Loucy (cell line): ENCODE data around the gene GPR78.

Experiments used
- EZH2phosphoT487 ChIP-seq: fragments of 200-600 bp; IDR thresholded peaks from 2 replicates; pipeline ENCODE4 v1.6.1; 2018; ENCODE audit warnings: antibody characterized with exemption, mild to moderate bottlenecking, moderate library complexity, borderline replicate concordance
- TF ChIP-seq, protein P1 (sequence below): fragments of 200-600 bp; sonication (generic); conservative IDR thresholded peaks from 2 replicates; pipeline ENCODE4 v1.5.1; 2014; ENCODE audit warnings: mild to moderate bottlenecking, antibody characterized with exemption, low read length

DNA sequence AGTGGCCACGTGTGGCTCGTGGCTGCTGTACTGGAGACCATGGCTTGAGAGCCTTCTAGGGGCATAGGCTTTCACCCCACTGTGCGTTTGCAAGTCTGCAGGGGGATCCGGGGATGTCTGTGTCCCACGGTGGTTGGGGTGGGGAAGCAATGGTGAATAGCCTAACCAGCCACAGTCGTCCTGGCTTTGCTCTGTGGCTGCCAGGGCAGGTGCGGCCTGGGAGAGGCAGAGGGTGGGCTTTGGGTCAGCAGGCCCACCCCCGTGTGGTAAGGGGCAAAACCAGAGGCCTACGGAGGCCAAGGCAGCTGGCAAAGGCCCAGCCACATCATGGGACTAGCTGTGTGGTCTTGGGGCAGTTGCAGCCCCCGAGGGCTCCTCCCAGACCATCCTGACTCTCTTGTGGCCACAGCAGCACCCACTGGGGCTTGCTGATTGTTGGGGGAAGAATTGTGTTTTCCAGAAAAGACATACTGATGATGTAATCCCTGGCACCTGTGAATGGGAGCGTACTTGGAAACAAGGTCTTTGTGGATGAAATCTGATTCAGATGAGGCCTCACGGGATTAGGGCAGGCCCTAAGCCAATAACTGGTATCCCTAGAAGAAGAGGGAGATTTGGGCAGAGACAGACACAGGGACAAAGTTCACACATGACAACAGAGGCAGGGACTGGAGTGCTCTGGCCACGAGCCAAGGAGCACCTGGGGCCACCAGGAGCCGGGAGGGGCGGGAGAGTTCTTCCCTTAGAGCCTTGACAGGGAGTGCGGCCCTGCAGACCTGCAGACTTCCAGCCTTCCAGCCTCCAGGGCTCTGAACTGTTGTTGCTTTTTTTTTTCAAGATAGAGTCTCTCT lies 15.3 kb downstream of the GPR78 start:
- TF ChIP-seq, protein P1, sequence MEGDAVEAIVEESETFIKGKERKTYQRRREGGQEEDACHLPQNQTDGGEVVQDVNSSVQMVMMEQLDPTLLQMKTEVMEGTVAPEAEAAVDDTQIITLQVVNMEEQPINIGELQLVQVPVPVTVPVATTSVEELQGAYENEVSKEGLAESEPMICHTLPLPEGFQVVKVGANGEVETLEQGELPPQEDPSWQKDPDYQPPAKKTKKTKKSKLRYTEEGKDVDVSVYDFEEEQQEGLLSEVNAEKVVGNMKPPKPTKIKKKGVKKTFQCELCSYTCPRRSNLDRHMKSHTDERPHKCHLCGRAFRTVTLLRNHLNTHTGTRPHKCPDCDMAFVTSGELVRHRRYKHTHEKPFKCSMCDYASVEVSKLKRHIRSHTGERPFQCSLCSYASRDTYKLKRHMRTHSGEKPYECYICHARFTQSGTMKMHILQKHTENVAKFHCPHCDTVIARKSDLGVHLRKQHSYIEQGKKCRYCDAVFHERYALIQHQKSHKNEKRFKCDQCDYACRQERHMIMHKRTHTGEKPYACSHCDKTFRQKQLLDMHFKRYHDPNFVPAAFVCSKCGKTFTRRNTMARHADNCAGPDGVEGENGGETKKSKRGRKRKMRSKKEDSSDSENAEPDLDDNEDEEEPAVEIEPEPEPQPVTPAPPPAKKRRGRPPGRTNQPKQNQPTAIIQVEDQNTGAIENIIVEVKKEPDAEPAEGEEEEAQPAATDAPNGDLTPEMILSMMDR, result no peak
- TF ChIP-seq EZH2phosphoT487, result no peak
